OCI-LY7 (cell line): ENCODE measurements around the gene SND1. TPM values are rescaled to one million over a fixed set of nuclear protein-coding genes. Genes with fewer than 3 reads are reported as not detected.

Experiments
- BruUV-seq: library from RNA; stranded (reverse); fragments of 400-500 nt; replicated peaks from 2 replicates; lab custom pipeline; 2021; lab: Mats Ljungman, UMichigan
- CTCF ChIA-PET: fragments of 300-600 bp; sonication (Branson Sonifier 250); formaldehyde crosslinking; loops from one replicate; lab custom pipeline; 2022; ENCODE audit warnings: antibody characterized with exemption; ENCODE audit not compliant: unreplicated experiment; lab: Charles Lee
- POLR2A ChIA-PET: fragments of 300-600 bp; sonication (Branson Sonifier 250); formaldehyde crosslinking; loops from one replicate; lab custom pipeline; 2022; ENCODE audit warnings: antibody characterized with exemption; lab: Charles Lee
- DNase-seq: peaks from one replicate; pipeline ENCODE4 v3.0.0-alpha.2; 2015; ENCODE audit warnings: low spot score
- H2AFZ ChIP-seq: fragments of 200-600 bp; sonication (generic), shearing (Covaris generic); 2 replicates; pipeline ENCODE4 v1.6.1; 2014; ENCODE audit warnings: mild to moderate bottlenecking, antibody characterized with exemption, low read length, moderate library complexity
- H3K27ac ChIP-seq: fragments of 200-600 bp; sonication (generic); 2 replicates; pipeline ENCODE4 v1.5.1; 2014; ENCODE audit warnings: mixed run types, low read depth, mild to moderate bottlenecking, moderate library complexity, low read length, inconsistent platforms; ENCODE audit not compliant: poor library complexity, severe bottlenecking
- H3K36me3 ChIP-seq: fragments of 200-600 bp; sonication (generic); 2 replicates; pipeline ENCODE4 v1.6.1; 2014; ENCODE audit warnings: mild to moderate bottlenecking, antibody characterized with exemption, low read length, moderate library complexity, mixed read lengths; ENCODE audit not compliant: insufficient read depth
- H3K4me1 ChIP-seq: fragments of 200-600 bp; sonication (generic); 2 replicates; pipeline ENCODE4 v1.5.1; 2014; ENCODE audit warnings: mild to moderate bottlenecking, low read length; ENCODE audit not compliant: insufficient read depth, poor library complexity, severe bottlenecking
- H3K4me2 ChIP-seq: fragments of 200-600 bp; sonication (generic); 2 replicates; pipeline ENCODE4 v1.6.1; 2014; ENCODE audit warnings: mild to moderate bottlenecking, low read length
- H3K4me3 ChIP-seq: fragments of 200-600 bp; sonication (generic); 2 replicates; pipeline ENCODE4 v1.5.1; 2014; ENCODE audit warnings: mild to moderate bottlenecking, low read depth, low read length; ENCODE audit not compliant: poor library complexity, severe bottlenecking
- H3K79me2 ChIP-seq: fragments of 200-600 bp; sonication (generic); 2 replicates; pipeline ENCODE4 v1.6.1; 2016; ENCODE audit warnings: low read depth, mild to moderate bottlenecking, low read length, moderate library complexity, mixed read lengths; ENCODE audit not compliant: insufficient read depth
- H3K9me2 ChIP-seq: fragments of 200-600 bp; sonication (generic); 2 replicates; pipeline ENCODE4 v1.6.1; 2016; ENCODE audit warnings: mild to moderate bottlenecking, low read length, mixed read lengths; ENCODE audit not compliant: insufficient read depth
- H3K9me3 ChIP-seq: fragments of 200-600 bp; sonication (generic); 2 replicates; pipeline ENCODE4 v1.6.1; 2014; ENCODE audit warnings: mild to moderate bottlenecking, mixed run types, low read length, mixed read lengths
- H4K20me1 ChIP-seq: fragments of 200-600 bp; sonication (generic); 2 replicates; pipeline ENCODE4 v1.6.1; 2014; ENCODE audit warnings: mild to moderate bottlenecking, antibody characterized with exemption, low read length, moderate library complexity, mixed read lengths; ENCODE audit not compliant: insufficient read depth
- CTCF ChIP-seq: fragments of 200-600 bp; sonication (generic); conservative IDR thresholded peaks from 2 replicates; pipeline ENCODE4 v1.5.1; 2014; ENCODE audit warnings: mild to moderate bottlenecking, antibody characterized with exemption, low read length, moderate library complexity, mixed read lengths
- EZH2phosphoT487 ChIP-seq: fragments of 200-600 bp; sonication (generic); IDR thresholded peaks from 2 replicates; pipeline ENCODE4 v1.6.1; 2018; ENCODE audit warnings: low read depth, borderline replicate concordance, mild to moderate bottlenecking, mixed run types, antibody characterized with exemption, low read length, moderate library complexity, mixed read lengths
- intact Hi-C: fragments of 100-400 bp; cut with micrococcal nuclease; formaldehyde crosslinking; loops from one replicate; pipeline ENCODE4 v1.10.0; 2022; ENCODE audit not compliant: unreplicated experiment
- total RNA-seq, 2 experiments: library from RNA; depleted of rRNA in 1 of 2; stranded (reverse); fragments of >200 nt in 1 of 2; shearing (Covaris generic) in 1 of 2; gene quantifications; 2 replicates each; pipeline ENCODE4 v1.2.3, GENCODE V29; 2014 to 2022

SND1 gene
- total RNA-seq, 2 experiments from 2014 or later = 111 to 221 TPM

- no peaks in the 10 kb centered on the region for H3K79me2 ChIP-seq
- no peaks in the 10 kb centered on the region for H3K9me2 ChIP-seq
- ChIA-PET CTCF (interaction anchor here (0.6 kb wide), 1 partner anchor 18 kb away, joined by 3 read pairs; no protein-coding TSS in a partner anchor), POLR2A (interaction anchor here (1.0 to 1.8 kb wide), 2 partner anchors 17 to 65 kb away, joined by 3 to 4 read pairs; no protein-coding TSS in a partner anchor)
- BruUV-seq = no TSS peak
- H3K36me3 ChIP-seq = peaks cover 32% of the 10 kb centered on the region
- intact Hi-C loops = no loop called here
- no peak overlapping the region for H3K4me2 ChIP-seq
- no peak overlapping the region for H2AFZ ChIP-seq
- no peak for DNase-seq
- no peaks in the 10 kb centered on the region for H3K4me1 ChIP-seq
- H3K4me3 ChIP-seq = no peak overlapping the region
- H3K27ac ChIP-seq = no peak overlapping the region
- no peaks in the 10 kb centered on the region for H3K9me3 ChIP-seq
- no peaks in the 10 kb centered on the region for H4K20me1 ChIP-seq
- TF ChIP-seq CTCF = no peak
- TF ChIP-seq EZH2phosphoT487 = no peak
Observed at GRCh38 chr7:128017460-128017859, 365.5 kb downstream of the SND1 start.

DNA sequence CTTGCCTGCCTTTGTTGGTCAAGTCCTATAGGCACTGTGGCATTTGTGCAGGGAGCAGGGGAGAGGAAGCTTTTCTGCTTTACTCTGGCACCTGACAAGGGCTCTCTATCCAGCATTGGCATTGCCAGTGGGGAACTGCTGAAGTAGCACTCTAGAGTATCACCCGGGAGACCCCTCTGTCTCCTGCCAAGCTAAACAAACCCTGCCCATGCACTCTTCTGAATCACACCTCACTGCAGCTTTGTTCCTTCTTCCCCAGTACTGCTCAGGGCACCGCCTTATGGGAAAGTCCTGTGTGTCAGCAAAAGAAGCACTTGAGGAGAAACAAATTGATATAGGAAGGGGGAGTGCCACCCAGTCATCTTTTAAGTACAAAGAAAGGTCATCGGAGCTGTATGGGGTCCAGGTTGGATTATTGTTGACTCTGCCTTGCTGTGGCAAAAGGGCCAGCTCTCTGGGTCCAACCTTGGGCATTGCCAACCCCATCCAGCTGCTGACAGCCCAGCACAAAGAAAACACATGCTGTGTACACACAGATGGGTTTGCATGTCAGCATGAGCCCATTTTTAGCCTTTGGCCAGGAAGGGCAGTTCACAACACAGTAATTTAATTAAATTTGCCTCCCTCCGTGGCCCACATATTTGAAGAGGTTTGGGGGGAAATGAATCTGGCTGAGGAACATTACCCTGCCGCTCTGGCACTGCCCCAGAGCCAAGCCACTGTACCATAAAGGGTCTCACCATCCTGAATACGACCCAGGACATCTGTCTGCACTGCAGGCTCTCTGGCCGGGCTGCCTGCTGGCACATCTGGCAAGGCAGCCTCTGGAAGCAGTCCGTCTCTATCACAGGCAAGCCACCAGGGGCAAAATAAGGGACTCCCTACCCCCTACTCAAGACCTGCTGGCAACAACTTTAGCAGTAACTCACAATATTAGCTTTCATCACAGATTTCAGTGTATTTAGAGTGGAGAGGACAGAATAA is 366.2 kb downstream of the SND1 start:
- no peaks in the 10 kb centered on the region for H3K9me3 ChIP-seq
- ChIA-PET CTCF (interaction anchor here (0.6 kb wide), 1 partner anchor 18 kb away, joined by 3 read pairs; no protein-coding TSS in a partner anchor), POLR2A (interaction anchor here (0.6 to 1.8 kb wide), 3 partner anchors 11 to 470 kb away, joined by 4 read pairs; no protein-coding TSS in a partner anchor)
- H2AFZ ChIP-seq = no peak overlapping the region
- intact Hi-C loops = no loop called here
- H3K4me1 ChIP-seq = no peaks in the 10 kb centered on the region
- H3K9me2 ChIP-seq = no peaks in the 10 kb centered on the region
- H3K36me3 ChIP-seq = peaks cover 27% of the 10 kb centered on the region
- no peaks in the 10 kb centered on the region for H4K20me1 ChIP-seq
- no peak overlapping the region for H3K27ac ChIP-seq
- H3K79me2 ChIP-seq = no peaks in the 10 kb centered on the region
- TF ChIP-seq EZH2phosphoT487 = no peak
- TF ChIP-seq CTCF = no peak
- no peak overlapping the region for H3K4me2 ChIP-seq
- BruUV-seq = no TSS peak
- H3K4me3 ChIP-seq = no peak overlapping the region
- no peak for DNase-seq
